IPS-18c (cell line): ENCODE results near the gene MAST4.
A peak's percentile ranks its signal among the peaks of the same experiment; 100 is the strongest.

ENCODE experiments used
- H3K4me3 ChIP-seq: 2 replicates; pipeline ENCODE4 v1.7.0; 2013; ENCODE audit warnings: low read depth, mild to moderate bottlenecking, low read length, moderate library complexity; ENCODE audit not compliant: insufficient read depth
- H3K9me3 ChIP-seq: one replicate; pipeline ENCODE4 v1.6.1; 2013; ENCODE audit warnings: mild to moderate bottlenecking, low read length, moderate library complexity; ENCODE audit not compliant: control insufficient read depth, insufficient read depth

MAST4 gene

GRCh38 chr5:66595756-66596635 lies at the start of gene MAST4:
TSS of gene MAST4 (plus strand) at chr5:66596393. CDS start at chr5:66596656, 263 bp downstream.
- peak within 1 kb of the TSS; percentile 83 for H3K4me3 ChIP-seq
- H3K9me3 ChIP-seq = peaks cover 8% of the 10 kb centered on the region

GRCh38 chr5:66546541-66546940 lies 49.7 kb upstream of the MAST4 start:
- Histone ChIP-seq H3K4me3 (no peak overlapping the region), H3K9me3 (peaks cover 2% of the 10 kb centered on the region)

GRCh38 chr5:66551338-66551737 lies 44.9 kb upstream of the MAST4 start:
- Histone ChIP-seq H3K9me3 (peaks cover 2% of the 10 kb centered on the region), H3K4me3 (no peak overlapping the region)

- H3K4me3 ChIP-seq = no peak overlapping the region
These were observed 44.2 kb upstream of the MAST4 start for GRCh38 chr5:66551945-66552344.

GRCh38 chr5:66553368-66553912 lies 42.8 kb upstream of the MAST4 start:
- Histone ChIP-seq H3K4me3 (no peak overlapping the region), H3K9me3 (peaks cover 2% of the 10 kb centered on the region)

More at GRCh38 chr5:66551945-66552344, 44.2 kb upstream of the MAST4 start:
- peaks cover 2% of the 10 kb centered on the region for H3K9me3 ChIP-seq

GRCh38 chr5:66553916-66554575 lies 42.1 kb upstream of the MAST4 start:
- peaks cover 2% of the 10 kb centered on the region for H3K9me3 ChIP-seq
- H3K4me3 ChIP-seq = no peak overlapping the region

GRCh38 chr5:66554884-66555283 lies 41.3 kb upstream of the MAST4 start:
- Histone ChIP-seq H3K9me3 (no peaks in the 10 kb centered on the region), H3K4me3 (no peak overlapping the region)

- no peak overlapping the region for H3K4me3 ChIP-seq
- H3K9me3 ChIP-seq = no peaks in the 10 kb centered on the region
These were observed 37.6 kb upstream of the MAST4 start for GRCh38 chr5:66558560-66558959.

GRCh38 chr5:66560371-66560770 lies 35.8 kb upstream of the MAST4 start:
- Histone ChIP-seq H3K9me3 (no peaks in the 10 kb centered on the region), H3K4me3 (no peak overlapping the region)

GRCh38 chr5:66561256-66561990 lies 34.8 kb upstream of the MAST4 start:
- no peaks in the 10 kb centered on the region for H3K9me3 ChIP-seq

GRCh38 chr5:66565878-66566277 lies 30.3 kb upstream of the MAST4 start:
- no peak overlapping the region for H3K4me3 ChIP-seq
- H3K9me3 ChIP-seq = peaks cover 3% of the 10 kb centered on the region

More at GRCh38 chr5:66561256-66561990, 34.8 kb upstream of the MAST4 start:
- no peak overlapping the region for H3K4me3 ChIP-seq

- Histone ChIP-seq H3K9me3 (peaks cover 3% of the 10 kb centered on the region), H3K4me3 (no peak overlapping the region)
These were observed 28.7 kb upstream of the MAST4 start for GRCh38 chr5:66567474-66567873.

- no peak overlapping the region for H3K4me3 ChIP-seq
- H3K9me3 ChIP-seq = peaks cover 3% of the 10 kb centered on the region
These were observed 26.0 kb upstream of the MAST4 start for GRCh38 chr5:66570201-66570600.

- Histone ChIP-seq H3K9me3 (no peaks in the 10 kb centered on the region), H3K4me3 (no peak overlapping the region)
These were observed 22.5 kb upstream of the MAST4 start for GRCh38 chr5:66573733-66574132.

GRCh38 chr5:66582499-66583165 lies 13.6 kb upstream of the MAST4 start:
- Histone ChIP-seq H3K9me3 (no peaks in the 10 kb centered on the region), H3K4me3 (no peak overlapping the region)

GRCh38 chr5:66585291-66585690 lies 10.9 kb upstream of the MAST4 start:
- no peak overlapping the region for H3K4me3 ChIP-seq
- H3K9me3 ChIP-seq = no peaks in the 10 kb centered on the region

GRCh38 chr5:66587771-66588170 lies 8.4 kb upstream of the MAST4 start:
- no peak overlapping the region for H3K4me3 ChIP-seq
- no peaks in the 10 kb centered on the region for H3K9me3 ChIP-seq
